OCI-LY7 (cell line): ENCODE data around the gene ERMP1. TPM values are rescaled to one million over a fixed set of nuclear protein-coding genes. Genes with fewer than 3 reads are reported as not detected.

Experiments
- BruUV-seq: library from RNA; stranded (reverse); fragments of 400-500 nt; replicated peaks from 2 replicates; lab custom pipeline; 2021; lab: Mats Ljungman, UMichigan
- CTCF ChIA-PET: fragments of 300-600 bp; sonication (Branson Sonifier 250); formaldehyde crosslinking; loops from one replicate; lab custom pipeline; 2022; ENCODE audit warnings: antibody characterized with exemption; ENCODE audit not compliant: unreplicated experiment; lab: Charles Lee
- POLR2A ChIA-PET: fragments of 300-600 bp; sonication (Branson Sonifier 250); formaldehyde crosslinking; loops from one replicate; lab custom pipeline; 2022; ENCODE audit warnings: antibody characterized with exemption; lab: Charles Lee
- DNase-seq: peaks from one replicate; pipeline ENCODE4 v3.0.0-alpha.2; 2015; ENCODE audit warnings: low spot score
- H2AFZ ChIP-seq: fragments of 200-600 bp; sonication (generic), shearing (Covaris generic); 2 replicates; pipeline ENCODE4 v1.6.1; 2014; ENCODE audit warnings: mild to moderate bottlenecking, antibody characterized with exemption, low read length, moderate library complexity
- H3K27ac ChIP-seq: fragments of 200-600 bp; sonication (generic); 2 replicates; pipeline ENCODE4 v1.5.1; 2014; ENCODE audit warnings: mixed run types, low read depth, mild to moderate bottlenecking, moderate library complexity, low read length, inconsistent platforms; ENCODE audit not compliant: poor library complexity, severe bottlenecking
- H3K36me3 ChIP-seq: fragments of 200-600 bp; sonication (generic); 2 replicates; pipeline ENCODE4 v1.6.1; 2014; ENCODE audit warnings: mild to moderate bottlenecking, antibody characterized with exemption, low read length, moderate library complexity, mixed read lengths; ENCODE audit not compliant: insufficient read depth
- H3K4me1 ChIP-seq: fragments of 200-600 bp; sonication (generic); 2 replicates; pipeline ENCODE4 v1.5.1; 2014; ENCODE audit warnings: mild to moderate bottlenecking, low read length; ENCODE audit not compliant: insufficient read depth, poor library complexity, severe bottlenecking
- H3K4me2 ChIP-seq: fragments of 200-600 bp; sonication (generic); 2 replicates; pipeline ENCODE4 v1.6.1; 2014; ENCODE audit warnings: mild to moderate bottlenecking, low read length
- H3K4me3 ChIP-seq: fragments of 200-600 bp; sonication (generic); 2 replicates; pipeline ENCODE4 v1.5.1; 2014; ENCODE audit warnings: mild to moderate bottlenecking, low read depth, low read length; ENCODE audit not compliant: poor library complexity, severe bottlenecking
- H3K79me2 ChIP-seq: fragments of 200-600 bp; sonication (generic); 2 replicates; pipeline ENCODE4 v1.6.1; 2016; ENCODE audit warnings: low read depth, mild to moderate bottlenecking, low read length, moderate library complexity, mixed read lengths; ENCODE audit not compliant: insufficient read depth
- H3K9me2 ChIP-seq: fragments of 200-600 bp; sonication (generic); 2 replicates; pipeline ENCODE4 v1.6.1; 2016; ENCODE audit warnings: mild to moderate bottlenecking, low read length, mixed read lengths; ENCODE audit not compliant: insufficient read depth
- H3K9me3 ChIP-seq: fragments of 200-600 bp; sonication (generic); 2 replicates; pipeline ENCODE4 v1.6.1; 2014; ENCODE audit warnings: mild to moderate bottlenecking, mixed run types, low read length, mixed read lengths
- H4K20me1 ChIP-seq: fragments of 200-600 bp; sonication (generic); 2 replicates; pipeline ENCODE4 v1.6.1; 2014; ENCODE audit warnings: mild to moderate bottlenecking, antibody characterized with exemption, low read length, moderate library complexity, mixed read lengths; ENCODE audit not compliant: insufficient read depth
- CTCF ChIP-seq: fragments of 200-600 bp; sonication (generic); conservative IDR thresholded peaks from 2 replicates; pipeline ENCODE4 v1.5.1; 2014; ENCODE audit warnings: mild to moderate bottlenecking, antibody characterized with exemption, low read length, moderate library complexity, mixed read lengths
- EZH2phosphoT487 ChIP-seq: fragments of 200-600 bp; sonication (generic); IDR thresholded peaks from 2 replicates; pipeline ENCODE4 v1.6.1; 2018; ENCODE audit warnings: low read depth, borderline replicate concordance, mild to moderate bottlenecking, mixed run types, antibody characterized with exemption, low read length, moderate library complexity, mixed read lengths
- intact Hi-C: fragments of 100-400 bp; cut with micrococcal nuclease; formaldehyde crosslinking; loops from one replicate; pipeline ENCODE4 v1.10.0; 2022; ENCODE audit not compliant: unreplicated experiment
- total RNA-seq, 2 experiments: library from RNA; depleted of rRNA in 1 of 2; stranded (reverse); fragments of >200 nt in 1 of 2; shearing (Covaris generic) in 1 of 2; gene quantifications; 2 replicates each; pipeline ENCODE4 v1.2.3, GENCODE V29; 2014 to 2022

Gene ERMP1
- total RNA-seq, 2 experiments from 2014 or later: 7.9 to 14.6 TPM

GRCh38 chr9:5845157-5845531 is 12.2 kb upstream of the ERMP1 start:
- ChIA-PET POLR2A (no interaction called here), CTCF (no interaction called here)
- Histone ChIP-seq H3K27ac (no peak overlapping the region), H2AFZ (no peak overlapping the region), H3K36me3 (no peaks in the 10 kb centered on the region), H3K4me3 (no peak overlapping the region), H3K9me2 (no peaks in the 10 kb centered on the region), H3K4me1 (peaks cover 14% of the 10 kb centered on the region), H4K20me1 (no peaks in the 10 kb centered on the region), H3K4me2 (no peak overlapping the region), H3K9me3 (peaks cover 6% of the 10 kb centered on the region), H3K79me2 (no peaks in the 10 kb centered on the region)
- DNase-seq: no peak
- TF ChIP-seq CTCF (no peak), EZH2phosphoT487 (no peak)
- intact Hi-C loops: no loop called here
- no TSS peak for BruUV-seq

GRCh38 chr9:5843794-5844471 is 11.0 kb upstream of the ERMP1 start:
- Histone ChIP-seq H3K9me3 (peaks cover 6% of the 10 kb centered on the region), H4K20me1 (no peaks in the 10 kb centered on the region), H3K36me3 (no peaks in the 10 kb centered on the region), H3K27ac (no peak overlapping the region), H3K79me2 (no peaks in the 10 kb centered on the region), H3K4me1 (peaks cover 20% of the 10 kb centered on the region), H3K9me2 (no peaks in the 10 kb centered on the region), H2AFZ (peak overlapping the region; percentile 65), H3K4me3 (no peak overlapping the region), H3K4me2 (no peak overlapping the region)
- no TSS peak for BruUV-seq
- TF ChIP-seq EZH2phosphoT487: no peak
- TF ChIP-seq CTCF: no peak
- intact Hi-C loops: no loop called here
- no peak for DNase-seq
- ChIA-PET POLR2A (interaction anchor here (1.5 kb wide), 1 partner anchor 9 kb away, joined by 5 read pairs; no protein-coding TSS in a partner anchor), CTCF (no interaction called here)
